ENCODE results near the gene TMEM151B. TPM values are rescaled to one million over a fixed set of nuclear protein-coding genes. Genes with fewer than 3 reads are reported as not detected.

Gene TMEM151B
- total and polyA plus RNA-seq, 10 of the 15 experiments (the other 5 are each of a cell fraction or from before 2014, with no cell fraction given), result 0.01 to 0.19 (median 0.05) TPM; not detected in 6

- TF ChIP-seq, protein P1, sequence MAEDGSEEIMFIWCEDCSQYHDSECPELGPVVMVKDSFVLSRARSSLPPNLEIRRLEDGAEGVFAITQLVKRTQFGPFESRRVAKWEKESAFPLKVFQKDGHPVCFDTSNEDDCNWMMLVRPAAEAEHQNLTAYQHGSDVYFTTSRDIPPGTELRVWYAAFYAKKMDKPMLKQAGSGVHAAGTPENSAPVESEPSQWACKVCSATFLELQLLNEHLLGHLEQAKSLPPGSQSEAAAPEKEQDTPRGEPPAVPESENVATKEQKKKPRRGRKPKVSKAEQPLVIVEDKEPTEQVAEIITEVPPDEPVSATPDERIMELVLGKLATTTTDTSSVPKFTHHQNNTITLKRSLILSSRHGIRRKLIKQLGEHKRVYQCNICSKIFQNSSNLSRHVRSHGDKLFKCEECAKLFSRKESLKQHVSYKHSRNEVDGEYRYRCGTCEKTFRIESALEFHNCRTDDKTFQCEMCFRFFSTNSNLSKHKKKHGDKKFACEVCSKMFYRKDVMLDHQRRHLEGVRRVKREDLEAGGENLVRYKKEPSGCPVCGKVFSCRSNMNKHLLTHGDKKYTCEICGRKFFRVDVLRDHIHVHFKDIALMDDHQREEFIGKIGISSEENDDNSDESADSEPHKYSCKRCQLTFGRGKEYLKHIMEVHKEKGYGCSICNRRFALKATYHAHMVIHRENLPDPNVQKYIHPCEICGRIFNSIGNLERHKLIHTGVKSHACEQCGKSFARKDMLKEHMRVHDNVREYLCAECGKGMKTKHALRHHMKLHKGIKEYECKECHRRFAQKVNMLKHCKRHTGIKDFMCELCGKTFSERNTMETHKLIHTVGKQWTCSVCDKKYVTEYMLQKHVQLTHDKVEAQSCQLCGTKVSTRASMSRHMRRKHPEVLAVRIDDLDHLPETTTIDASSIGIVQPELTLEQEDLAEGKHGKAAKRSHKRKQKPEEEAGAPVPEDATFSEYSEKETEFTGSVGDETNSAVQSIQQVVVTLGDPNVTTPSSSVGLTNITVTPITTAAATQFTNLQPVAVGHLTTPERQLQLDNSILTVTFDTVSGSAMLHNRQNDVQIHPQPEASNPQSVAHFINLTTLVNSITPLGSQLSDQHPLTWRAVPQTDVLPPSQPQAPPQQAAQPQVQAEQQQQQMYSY (CRISPR knock-in tag; IDR thresholded peaks at IDR 0.05), result no peak
Observed at GRCh38 chr6:44302856-44303255, 32.6 kb downstream of the TMEM151B start (continued).

DNA sequence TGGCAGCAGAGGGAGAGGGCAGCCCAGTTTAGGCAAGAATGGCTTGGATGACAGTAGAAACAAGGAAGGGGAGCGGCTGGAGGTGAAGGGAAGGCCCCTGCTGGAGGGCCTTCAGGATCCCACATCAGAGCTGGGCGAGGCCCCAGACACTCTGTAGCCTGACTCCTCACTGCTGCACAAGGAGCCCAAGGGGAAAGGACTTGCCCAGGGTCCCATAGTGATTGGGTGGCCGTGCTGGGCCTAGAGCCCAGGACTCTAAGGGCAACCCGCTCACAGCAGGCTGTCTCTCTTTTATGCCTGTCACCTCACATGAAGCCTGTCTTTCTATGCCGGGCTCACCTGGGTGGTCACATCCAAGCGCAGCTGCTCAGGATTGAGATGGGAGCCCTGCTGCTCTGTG, 33.6 kb downstream of the TMEM151B start:
- ChIA-PET POLR2A (no interaction called here), CTCF (interaction anchor here (1.9 to 7.4 kb wide), 3 partner anchors 9 to 136 kb away, joined by 4 to 87 read pairs (median 15); partner anchors contain the start of genes AARS2, NFKBIE and TMEM151B)

More for the DNA sequence above, 33.6 kb downstream of the TMEM151B start:
- peaks cover 5 to 31% of the 10 kb centered on the region in 2 experiments; a peak in 3 of 4 replicates for H3K36me3 ChIP-seq (ENCODE audit: control insufficient read depth in 2 of 2, insufficient read depth in 2 of 2, low read length in 1 of 2)
- 90% methylated on average over 6 of the region's 6 CpGs for WGBS (ENCODE audit: insufficient coverage, insufficient replicate concordance, low lambda C conversion rate, missing lambda C conversion rate)
- SMC1A ChIA-PET (ENCODE audit: uncharacterized antibody, unreplicated experiment), result interaction anchor here (1.0 kb wide), 1 partner anchor 36 kb away, joined by 5 read pairs; no protein-coding TSS in a partner anchor
- no peak for TF ChIP-seq ZBTB4 (CRISPR knock-in tag; IDR thresholded peaks at IDR 0.05)
- no peak for TF ChIP-seq POLR2AphosphoS5 (IDR thresholded peaks at IDR 0.05; ENCODE audit: low read length)
- TF ChIP-seq ZNF24 (IDR thresholded peaks at IDR 0.05), result no peak
- TF ChIP-seq RAD21 (IDR thresholded peaks at IDR 0.05; ENCODE audit: insufficient read depth, low read depth, low read length), result no peak
- TF ChIP-seq TCF12 (IDR thresholded peaks at IDR 0.05; ENCODE audit: low read depth, low read length), result no peak
- no peak for TF ChIP-seq E2F4 (IDR thresholded peaks at IDR 0.05; ENCODE audit: low read depth, low read length)
- no peak for TF ChIP-seq SPI1 (IDR thresholded peaks at IDR 0.05; ENCODE audit: borderline replicate concordance, insufficient read depth, low read depth, low read length)
- no peak for TF ChIP-seq MTA3 (IDR thresholded peaks at IDR 0.05; ENCODE audit: borderline replicate concordance, low read length)
- DNase-seq (ENCODE audit: low read depth, low spot score) (no peak), ATAC-seq (no peak), FAIRE-seq (no peak)
- no peaks in the 10 kb centered on the region for H3K4me1 ChIP-seq (ENCODE audit: control insufficient read depth, insufficient read depth, low read length)
- no peaks in the 10 kb centered on the region for H3K79me2 ChIP-seq (ENCODE audit: control insufficient read depth, insufficient read depth, low read length)
- intact Hi-C loops (cut with micrococcal nuclease; ENCODE audit: unreplicated experiment), result loop anchor here (2.0 kb wide), 1 partner anchor 35 kb away; no protein-coding TSS in a partner anchor
- no peak overlapping the region for H3K27ac ChIP-seq (ENCODE audit: control insufficient read depth, insufficient read depth)
- no peak overlapping the region for H3K4me2 ChIP-seq (ENCODE audit: control insufficient read depth, insufficient read depth)
- no peaks in the 10 kb centered on the region for H3K9me3 ChIP-seq (replicated peaks; ENCODE audit: control insufficient read depth, insufficient read depth, low read length)
- H3K9ac ChIP-seq (ENCODE audit: control insufficient read depth, insufficient read depth, low read length), result no peak overlapping the region
- RAD21 ChIA-PET (ENCODE audit: unreplicated experiment), result interaction anchor here (1.0 to 1.9 kb wide), 2 partner anchors 35 to 131 kb away, joined by 3 to 4 read pairs; no protein-coding TSS in a partner anchor
- in situ Hi-C loops (cut with MboI), result no loop called here
- H2AFZ ChIP-seq (ENCODE audit: control insufficient read depth, low read depth, low read length), result no peak overlapping the region
- no TSS peak for BruUV-seq (replicated peaks)
- H3K27me3 ChIP-seq (replicated peaks in 1 of 2; ENCODE audit: control insufficient read depth in 2 of 2, insufficient read depth in 2 of 2, low read length in 1 of 2), result no peaks in the 10 kb centered on the region
- H4K20me1 ChIP-seq (ENCODE audit: control insufficient read depth, insufficient read depth), result no peaks in the 10 kb centered on the region
- no peak overlapping the region for H3K4me3 ChIP-seq

Measured in GM12878 (cell line).